Activated naive CD4-positive, alpha-beta T cell treated with Interleukin-2 at 50 U/mL for 16 hours (primary cell): ENCODE measurements around the gene GPR179.
"Not testable (repeated sequence)": the region's sequence is repeated elsewhere in the genome, so short reads cannot be mapped to it uniquely, and the experiment has no call there.

Source experiments
- DNase-seq: peaks from one replicate; pipeline ENCODE4 v3.0.0-alpha.2; 2020

Gene GPR179

DNA sequence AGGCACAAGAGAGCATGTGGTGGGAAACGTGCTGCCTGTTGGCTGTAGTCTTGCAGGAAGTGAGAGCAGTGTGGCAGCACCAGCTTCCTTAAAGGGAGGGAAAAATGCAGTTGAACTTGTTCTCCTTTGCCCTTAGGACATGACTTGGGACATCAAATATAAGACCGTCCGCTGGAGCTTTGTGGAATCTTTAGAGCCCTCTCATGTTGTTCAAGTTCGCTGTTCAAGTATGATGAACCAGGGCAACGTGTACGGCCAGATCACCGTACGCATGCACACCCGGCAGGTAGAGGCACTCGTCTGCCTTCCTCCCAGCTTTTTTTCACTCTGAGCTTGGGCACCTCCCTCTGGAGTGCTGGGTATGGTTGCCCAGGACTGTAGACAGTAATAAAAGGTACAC, 23.3 kb downstream of the GPR179 start:
- no peak for DNase-seq

DNA sequence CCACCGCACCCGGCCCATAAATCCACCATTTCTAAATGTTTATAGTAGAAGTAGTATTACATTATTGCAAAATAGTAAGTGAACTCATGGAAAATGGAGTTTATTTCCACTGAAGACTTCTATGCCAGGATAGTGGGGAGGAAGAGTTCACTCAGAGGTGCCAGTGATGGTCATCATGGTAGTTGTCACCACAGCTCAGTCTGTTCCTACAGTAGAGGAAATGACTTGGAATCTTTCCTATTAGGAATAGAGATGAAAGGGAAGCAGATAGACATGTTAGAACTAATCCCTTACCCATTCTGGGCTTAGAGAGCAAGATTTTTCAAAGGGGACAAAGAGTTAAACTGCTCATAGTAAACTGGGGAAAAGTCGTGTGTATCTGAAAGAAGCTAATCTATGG, 26.7 kb downstream of the GPR179 start:
- DNase-seq: no peak

- no peak for DNase-seq
Observed at GRCh38 chr17:38315497-38315896, 28.3 kb downstream of the GPR179 start.

DNA sequence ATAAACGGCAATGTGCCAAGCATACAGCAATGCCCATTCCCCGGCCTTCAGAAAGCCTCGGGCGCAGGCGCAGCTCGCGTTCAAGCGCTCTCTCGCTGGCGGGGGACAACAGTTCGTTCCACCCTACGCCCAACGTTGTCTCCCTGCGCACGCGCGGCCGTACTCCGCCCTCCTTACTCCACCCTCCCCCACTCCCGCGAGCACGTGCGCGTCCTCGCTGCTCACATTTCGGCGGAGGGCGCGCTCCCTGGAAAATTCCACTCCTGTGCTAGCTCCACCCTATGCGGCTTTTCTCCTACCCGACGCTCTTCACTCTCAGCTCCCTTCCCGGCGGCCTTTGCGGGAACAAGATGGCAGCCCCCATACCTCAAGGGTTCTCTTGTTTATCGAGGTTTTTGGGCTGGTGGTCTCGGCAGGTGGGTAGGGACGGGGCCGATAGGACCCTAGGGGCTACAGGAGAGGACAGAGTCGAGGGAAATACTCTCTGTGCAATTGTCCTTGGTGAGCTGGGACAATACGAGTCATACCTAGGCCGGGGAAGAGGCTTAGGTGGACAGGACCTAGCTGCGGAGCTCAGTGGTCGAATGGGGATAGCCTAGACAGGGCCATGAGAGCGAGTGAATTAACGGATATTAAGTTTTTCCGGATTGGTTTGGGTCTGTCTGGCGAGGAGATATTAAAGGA, 46.8 kb downstream of the GPR179 start, which contains the start of gene MRPL45:
MRPL45 (plus strand) TSS at position 335 of the 684 bp plus-strand sequence; CDS start at position 351, 16 bp downstream.
- DNase-seq: peak; percentile 98

GRCh38 chr17:38295602-38296365, 48.0 kb downstream of the GPR179 start:
- not testable (repeated sequence) for DNase-seq

DNA sequence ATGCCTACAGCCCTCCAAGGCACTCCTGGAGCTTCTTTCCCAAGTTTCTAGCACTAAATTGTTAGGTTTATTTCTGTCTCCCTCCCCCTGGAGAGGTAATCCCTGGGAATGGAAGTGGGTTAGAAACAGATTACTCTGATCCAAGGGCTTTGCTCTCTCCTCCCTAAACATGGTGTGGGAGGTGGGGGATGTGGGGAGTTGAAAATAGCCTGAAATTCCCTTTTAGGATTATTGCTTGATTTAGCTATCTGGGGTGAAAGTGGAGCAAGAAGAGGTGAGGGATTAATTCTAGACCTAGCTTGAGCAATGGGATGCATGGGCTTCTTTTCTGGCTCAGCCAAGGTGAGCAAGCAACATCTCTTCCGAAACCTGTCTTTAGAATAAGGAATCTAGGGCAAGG, 54.0 kb downstream of the GPR179 start:
- DNase-seq: not testable (repeated sequence)

GRCh38 chr17:38288217-38288827, 55.4 kb downstream of the GPR179 start:
- DNase-seq: not testable (repeated sequence)

- DNase-seq: peak; percentile 16
Observed at GRCh38 chr17:38286501-38287091, 57.2 kb downstream of the GPR179 start.

GRCh38 chr17:38285994-38286393, 57.8 kb downstream of the GPR179 start:
- not testable (repeated sequence) for DNase-seq
